NCI-H69 (cell line): Measurements from ENCODE around the gene GSG1L.

Source experiments
- DNase-seq: peaks from one replicate; lab custom pipeline; 2025; lab: John Stamatoyannopoulos, UW

GSG1L gene

DNA sequence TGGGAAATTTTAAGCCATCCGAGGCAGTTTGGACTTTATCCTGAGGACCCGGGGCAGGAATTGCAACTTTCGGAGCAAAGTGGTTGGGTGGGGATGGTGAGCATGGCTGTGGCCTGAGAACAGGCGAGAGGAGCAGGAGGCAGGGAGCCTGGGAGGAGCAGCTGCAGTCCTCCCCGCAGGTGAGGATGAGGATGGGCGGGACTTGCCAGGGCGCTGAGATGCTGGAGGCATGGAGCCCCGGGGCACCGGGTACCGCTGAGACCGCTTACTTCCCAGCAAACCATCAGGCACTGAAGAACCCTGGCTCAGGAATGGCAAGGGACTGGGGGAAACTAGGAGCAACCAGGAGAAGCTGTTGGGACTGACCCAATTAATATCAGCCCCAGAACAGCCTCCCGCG, 210.8 kb downstream of the GSG1L start:
- peak; percentile 9 for DNase-seq

DNA sequence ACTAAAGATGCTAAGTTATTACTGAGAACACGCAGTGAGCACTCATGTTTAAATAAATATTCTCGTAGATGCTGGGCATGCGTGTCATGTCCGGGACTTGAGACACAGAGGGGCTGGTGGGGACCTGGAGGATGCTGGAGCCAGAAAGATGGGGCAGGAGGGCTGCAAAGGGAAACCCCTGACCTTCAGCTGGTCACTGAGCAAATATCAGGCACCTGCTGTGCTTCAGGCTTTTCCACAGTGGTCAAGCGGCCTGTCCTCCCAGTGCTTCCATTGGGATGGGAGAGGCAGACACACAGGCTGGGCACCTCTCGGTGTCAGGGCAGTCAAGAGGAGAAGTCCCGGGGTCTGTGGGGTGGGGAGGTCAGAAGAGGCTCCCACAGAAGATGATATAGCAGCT, 211.4 kb downstream of the GSG1L start:
- no peak for DNase-seq

- DNase-seq, result no peak
These were observed 211.9 kb downstream of the GSG1L start for GRCh38 chr16:27851586-27851985.

DNA sequence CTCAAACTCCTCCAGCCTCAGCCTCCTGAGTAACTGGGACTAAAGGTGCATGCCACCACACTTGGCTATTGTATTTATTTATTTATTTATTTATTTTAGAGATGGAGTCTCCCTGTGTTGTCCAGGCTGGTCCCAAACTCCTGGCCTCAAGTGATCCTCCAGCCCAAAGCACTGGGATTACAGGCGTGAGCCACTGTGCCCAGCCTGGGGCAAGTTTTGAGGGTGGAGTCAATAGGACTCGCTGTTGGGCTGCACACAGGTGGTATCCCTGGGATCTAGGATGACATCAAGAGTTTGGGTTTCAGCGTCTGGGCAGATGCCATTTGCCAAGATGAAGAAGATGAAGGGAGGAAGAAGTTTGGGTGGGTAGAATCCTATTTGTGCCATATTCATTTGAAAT, 213.9 kb downstream of the GSG1L start:
- DNase-seq, result no peak

- no peak for DNase-seq
These were observed 216.4 kb downstream of the GSG1L start for GRCh38 chr16:27847030-27847550.

GRCh38 chr16:27844826-27845225, 218.7 kb downstream of the GSG1L start:
- no peak for DNase-seq

- no peak for DNase-seq
These were observed 219.7 kb downstream of the GSG1L start for GRCh38 chr16:27843800-27844199.

GRCh38 chr16:27841911-27842310, 221.6 kb downstream of the GSG1L start:
- DNase-seq, result no peak

GRCh38 chr16:27841061-27841801, 222.3 kb downstream of the GSG1L start:
- DNase-seq, result no peak

DNA sequence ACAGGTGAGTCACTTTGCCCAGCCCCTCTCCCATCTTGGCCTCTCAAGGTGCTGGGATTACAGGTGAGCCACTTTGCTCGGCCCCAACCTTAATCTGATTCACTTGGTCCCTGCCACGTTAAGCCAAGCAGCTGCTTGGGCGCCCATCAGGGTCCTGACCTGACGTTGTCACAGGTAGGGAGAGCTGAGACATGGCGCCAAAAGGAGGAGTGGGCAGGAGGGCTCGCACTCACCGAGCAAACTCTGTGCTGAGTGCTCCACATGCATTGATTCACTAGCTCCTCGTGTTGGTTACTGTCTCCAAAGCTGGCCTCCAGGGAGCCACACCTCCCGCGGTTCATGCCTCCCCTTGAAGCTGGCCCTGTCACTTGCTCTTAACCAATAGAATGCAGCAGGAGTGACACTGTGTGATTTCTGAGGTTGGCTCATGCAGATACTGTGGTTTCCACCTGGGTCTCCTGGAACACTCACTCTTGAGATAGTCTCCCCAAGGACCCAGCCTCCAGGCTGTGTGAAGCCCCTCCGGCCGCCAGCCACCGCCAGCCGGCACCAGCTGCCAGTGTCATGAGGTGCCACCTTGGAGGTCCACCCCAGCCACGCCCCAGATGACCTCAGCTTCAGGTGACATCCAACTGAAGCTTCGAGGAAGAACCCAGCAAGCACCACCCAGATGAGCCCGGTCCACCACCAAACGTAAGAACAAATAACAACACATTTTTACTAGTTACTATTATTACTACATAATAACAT, 223.0 kb downstream of the GSG1L start:
- DNase-seq, result no peak

- DNase-seq, result no peak
These were observed 224.1 kb downstream of the GSG1L start for GRCh38 chr16:27839419-27839818.

GRCh38 chr16:27838536-27839175, 224.9 kb downstream of the GSG1L start:
- no peak for DNase-seq

- no peak for DNase-seq
These were observed 233.5 kb downstream of the GSG1L start for GRCh38 chr16:27829975-27830374.

DNA sequence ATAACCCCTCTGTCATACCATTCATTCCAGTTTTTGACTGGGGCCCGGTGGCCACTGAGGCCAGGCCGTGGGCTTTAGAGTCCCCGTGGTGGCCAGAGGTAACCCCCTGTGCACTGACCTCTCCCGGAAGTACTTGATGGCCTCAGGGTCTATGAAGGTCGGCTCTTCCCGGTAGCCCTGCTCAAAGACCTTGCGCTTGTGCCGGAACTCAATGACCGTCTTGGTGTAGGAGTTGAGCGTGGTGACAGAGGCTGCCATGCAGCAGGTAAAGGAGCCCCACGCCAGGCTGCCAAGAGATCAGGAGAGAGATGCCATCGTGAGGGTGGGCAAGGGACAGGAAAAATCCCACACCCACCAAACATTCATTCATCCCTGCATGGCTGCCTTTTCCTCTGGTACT, 234.8 kb downstream of the GSG1L start:
- no peak for DNase-seq

GRCh38 chr16:27827765-27828164, 235.7 kb downstream of the GSG1L start:
- DNase-seq, result no peak

- no peak for DNase-seq
These were observed 236.6 kb downstream of the GSG1L start for GRCh38 chr16:27826893-27827289.

- DNase-seq, result no peak
These were observed 237.2 kb downstream of the GSG1L start for GRCh38 chr16:27826081-27826892.

- no peak for DNase-seq
These were observed 238.7 kb downstream of the GSG1L start for GRCh38 chr16:27824786-27825185.

DNA sequence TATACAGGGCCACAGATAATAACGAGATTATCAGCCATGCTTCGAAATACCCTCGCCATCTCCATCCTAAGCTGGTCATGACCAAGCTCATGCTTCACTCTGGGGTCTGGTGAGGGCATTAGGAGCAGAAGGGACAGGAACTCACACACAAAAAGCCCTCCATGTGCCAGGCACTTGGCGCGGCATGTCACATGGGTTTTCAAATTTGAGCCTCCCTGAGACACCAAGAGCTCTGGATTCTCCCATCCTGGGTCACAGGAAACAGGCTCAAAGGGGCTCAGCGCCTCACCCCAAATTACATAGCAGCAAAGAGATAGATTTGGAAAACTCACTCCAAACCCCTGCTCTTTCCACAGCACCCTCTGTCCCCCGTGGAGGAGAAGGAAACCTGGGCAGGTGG, 239.5 kb downstream of the GSG1L start:
- no peak for DNase-seq

DNA sequence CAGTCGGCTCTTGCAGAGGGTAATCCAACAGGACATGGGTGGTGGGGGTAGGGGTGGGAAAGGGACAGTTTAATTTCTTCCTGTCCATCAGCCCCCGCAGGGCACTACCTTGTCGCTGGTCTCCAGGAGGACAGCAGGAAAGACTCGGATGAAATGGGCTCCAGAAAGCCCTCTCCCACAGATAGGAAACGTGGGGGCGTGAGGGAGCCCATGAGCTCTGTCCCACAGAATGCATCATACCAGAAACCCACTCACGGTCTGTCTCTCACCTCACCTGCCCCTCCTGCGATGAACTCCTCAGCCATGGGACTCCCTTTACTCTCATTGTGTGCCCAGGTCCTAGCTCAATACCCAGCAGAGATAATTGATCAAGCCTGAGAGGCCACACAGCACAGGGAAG, 240.1 kb downstream of the GSG1L start:
- peak; percentile 41 for DNase-seq

GRCh38 chr16:27822996-27823395, 240.5 kb downstream of the GSG1L start:
- peak; percentile 92 for DNase-seq

DNA sequence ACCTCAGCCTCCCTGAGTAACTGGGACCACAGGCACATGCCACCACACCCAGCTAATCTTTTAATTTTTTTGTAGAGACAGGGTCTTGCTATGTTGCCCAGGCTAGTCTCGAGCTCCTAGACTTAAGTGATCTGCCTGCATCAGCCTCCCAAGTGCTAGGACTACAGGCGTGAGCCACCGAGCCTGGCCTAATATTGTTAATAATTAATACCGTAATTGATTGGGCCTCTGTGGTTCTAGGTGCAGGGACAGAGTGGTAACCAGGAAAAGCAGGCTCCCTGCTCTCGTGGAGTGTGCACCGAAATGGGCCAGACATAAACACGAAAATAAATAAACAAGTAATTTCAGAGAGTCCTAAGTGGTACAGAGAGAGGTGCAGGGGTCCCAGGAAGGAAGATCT, 241.0 kb downstream of the GSG1L start:
- DNase-seq, result peak; percentile 42
